Urinary bladder (tissue), 4 donors: Measurements from ENCODE around the gene SERPINE1. TPM values are rescaled to one million over a fixed set of nuclear protein-coding genes. Genes with fewer than 3 reads are reported as not detected.
"Not testable (repeated sequence)": the region's sequence is repeated elsewhere in the genome, so short reads cannot be mapped to it uniquely, and the experiment has no call there.

Experiments
- DNase-seq: peaks from one replicate; pipeline ENCODE4 v3.0.0-alpha.2; 2015; ENCODE audit errors: extremely low spot score
- H3K27ac ChIP-seq: one replicate; pipeline ENCODE4 v1.5.1; 2013; ENCODE audit warnings: low read depth, mild to moderate bottlenecking, moderate library complexity
- H3K36me3 ChIP-seq: one replicate; pipeline ENCODE4 v1.6.1; 2013; ENCODE audit warnings: mild to moderate bottlenecking, moderate library complexity; ENCODE audit not compliant: insufficient read depth
- H3K4me1 ChIP-seq: one replicate; pipeline ENCODE4 v1.6.1; 2013; ENCODE audit warnings: mild to moderate bottlenecking, moderate library complexity; ENCODE audit not compliant: insufficient read depth
- H3K4me3 ChIP-seq: one replicate; pipeline ENCODE4 v1.5.1; 2013; ENCODE audit warnings: low read depth, low read length
- WGBS: extraction: QIAGEN DNeasy Blood & Tissue Kit; methylation state at CpG from one replicate; pipeline ENCODE4 v1.1.7; 2013; 5-methylcytosine and 5-hydroxymethylcytosine counted together
- polyA plus RNA-seq: library from polyadenylated mRNA; stranded (reverse); fragments of 200-250 nt; gene quantifications from one replicate; pipeline ENCODE4 v1.2.3, GENCODE V29; 2013
- total RNA-seq: library from RNA; depleted of rRNA; stranded (reverse); fragments of >200 nt; gene quantifications from one replicate; pipeline ENCODE4 v1.2.3, GENCODE V29; 2014
- donor health status: healthy with polysubstance abuse.
- donor health status: healthy.

The SERPINE1 gene
- total and polyA plus RNA-seq, 2 donors, result 3.1 to 45.6 TPM

- Histone ChIP-seq H3K36me3 (no peaks in the 10 kb centered on the region), H3K27ac (no peak overlapping the region), H3K4me1 (no peaks in the 10 kb centered on the region), H3K4me3 (no peak overlapping the region)
- 74% methylated on average over 7 of the region's 7 CpGs for WGBS
- no peak for DNase-seq
Measured at GRCh38 chr7:101108961-101109360, 17.9 kb upstream of the SERPINE1 start.

- 84% methylated on average over 6 of the region's 6 CpGs for WGBS
- H3K4me3 ChIP-seq, result no peak overlapping the region
- no peaks in the 10 kb centered on the region for H3K36me3 ChIP-seq
- no peaks in the 10 kb centered on the region for H3K4me1 ChIP-seq
- H3K27ac ChIP-seq, result no peak overlapping the region
- no peak for DNase-seq
Measured at GRCh38 chr7:101109368-101109767, 17.5 kb upstream of the SERPINE1 start.

- Histone ChIP-seq H3K27ac (no peak overlapping the region), H3K4me1 (no peaks in the 10 kb centered on the region), H3K4me3 (no peak overlapping the region), H3K36me3 (no peaks in the 10 kb centered on the region)
- 94% methylated on average over 5 of the region's 5 CpGs for WGBS
- DNase-seq, result no peak
Measured at GRCh38 chr7:101111261-101111660, 15.6 kb upstream of the SERPINE1 start.

- 53% methylated on average over 11 of the region's 11 CpGs for WGBS
- no peaks in the 10 kb centered on the region for H3K4me1 ChIP-seq
- no peak for DNase-seq
- no peaks in the 10 kb centered on the region for H3K36me3 ChIP-seq
- H3K4me3 ChIP-seq, result no peak overlapping the region
- H3K27ac ChIP-seq, result no peak overlapping the region
Measured at GRCh38 chr7:101112233-101112632, 14.7 kb upstream of the SERPINE1 start.

GRCh38 chr7:101113140-101113539 is 13.8 kb upstream of the SERPINE1 start:
- H3K27ac ChIP-seq, result not testable (repeated sequence)
- 96% methylated on average over 7 of the region's 7 CpGs for WGBS

GRCh38 chr7:101113836-101114235 is 13.1 kb upstream of the SERPINE1 start:
- H3K4me3 ChIP-seq, result no peak overlapping the region
- WGBS, result 85% methylated on average over 11 of the region's 11 CpGs
- no peak overlapping the region for H3K27ac ChIP-seq
- H3K36me3 ChIP-seq, result no peaks in the 10 kb centered on the region
- H3K4me1 ChIP-seq, result no peaks in the 10 kb centered on the region
- no peak for DNase-seq

More at GRCh38 chr7:101113140-101113539, 13.8 kb upstream of the SERPINE1 start:
- H3K4me1 ChIP-seq, H3K4me3 ChIP-seq, DNase-seq, H3K36me3 ChIP-seq: not testable (repeated sequence)

- H3K4me1 ChIP-seq, result no peaks in the 10 kb centered on the region
- 51% methylated on average over 8 of the region's 8 CpGs for WGBS
- DNase-seq, result no peak
- H3K4me3 ChIP-seq, result no peak overlapping the region
- no peaks in the 10 kb centered on the region for H3K36me3 ChIP-seq
- H3K27ac ChIP-seq, result no peak overlapping the region
Measured at GRCh38 chr7:101114492-101114891, 12.4 kb upstream of the SERPINE1 start.

- H3K36me3 ChIP-seq, result no peaks in the 10 kb centered on the region
- no peak for DNase-seq
- H3K27ac ChIP-seq, result no peak overlapping the region
- H3K4me1 ChIP-seq, result no peaks in the 10 kb centered on the region
- no peak overlapping the region for H3K4me3 ChIP-seq
- WGBS, result 94% methylated on average over 3 of the region's 3 CpGs
Measured at GRCh38 chr7:101115215-101115614, 11.7 kb upstream of the SERPINE1 start.

- no peak for DNase-seq
- 64% methylated on average over 10 of the region's 10 CpGs for WGBS
- Histone ChIP-seq H3K4me1 (no peaks in the 10 kb centered on the region), H3K27ac (no peak overlapping the region), H3K4me3 (no peak overlapping the region), H3K36me3 (no peaks in the 10 kb centered on the region)
Measured at GRCh38 chr7:101116898-101117297, 10.0 kb upstream of the SERPINE1 start.

GRCh38 chr7:101118856-101119255 is 8.0 kb upstream of the SERPINE1 start:
- 86% methylated on average over 3 of the region's 3 CpGs for WGBS

GRCh38 chr7:101119876-101120275 is 7.0 kb upstream of the SERPINE1 start:
- H3K4me1 ChIP-seq, result no peaks in the 10 kb centered on the region
- H3K36me3 ChIP-seq, result no peaks in the 10 kb centered on the region
- H3K4me3 ChIP-seq, result no peak overlapping the region
- 52% methylated on average over 10 of the region's 10 CpGs for WGBS
- no peak overlapping the region for H3K27ac ChIP-seq
- DNase-seq, result no peak

More at GRCh38 chr7:101118856-101119255, 8.0 kb upstream of the SERPINE1 start:
- no peak overlapping the region for H3K4me3 ChIP-seq
- no peaks in the 10 kb centered on the region for H3K4me1 ChIP-seq
- DNase-seq, result no peak
- H3K27ac ChIP-seq, result no peak overlapping the region
- H3K36me3 ChIP-seq, result no peaks in the 10 kb centered on the region

- H3K36me3 ChIP-seq, result no peaks in the 10 kb centered on the region
- no peak overlapping the region for H3K27ac ChIP-seq
- WGBS, result 79% methylated on average over 4 of the region's 4 CpGs
- no peaks in the 10 kb centered on the region for H3K4me1 ChIP-seq
- no peak overlapping the region for H3K4me3 ChIP-seq
- no peak for DNase-seq
Measured at GRCh38 chr7:101120315-101120714, 6.6 kb upstream of the SERPINE1 start.

- 33% methylated on average over 9 of the region's 9 CpGs for WGBS
- not testable (repeated sequence) for H3K27ac ChIP-seq, H3K36me3 ChIP-seq, H3K4me3 ChIP-seq, DNase-seq, H3K4me1 ChIP-seq
Measured at GRCh38 chr7:101121631-101121990, 5.3 kb upstream of the SERPINE1 start.

GRCh38 chr7:101121991-101122932 is 4.6 kb upstream of the SERPINE1 start:
- Histone ChIP-seq H3K4me3 (peak overlapping the region; percentile 25), H3K27ac (peak overlapping the region; percentile 69), H3K4me1 (no peaks in the 10 kb centered on the region), H3K36me3 (no peaks in the 10 kb centered on the region)
- DNase-seq, result peak; percentile 81
- WGBS, result 18% methylated on average over 17 of the region's 17 CpGs
